GM12878 (cell line): Measurements from ENCODE around the gene SEMA4F.

Source experiments
- ASH2L ChIP-seq: fragments of 300-600, 200-600 bp; sonication (generic); IDR thresholded peaks from 2 replicates; pipeline ENCODE4 v1.6.1; 2017; ENCODE audit warnings: low read depth, mild to moderate bottlenecking, borderline replicate concordance
- CBFB ChIP-seq: IDR thresholded peaks from 2 replicates; pipeline ENCODE4 v1.6.1; 2016; ENCODE audit warnings: antibody characterized with exemption, low read depth
- POLR2AphosphoS5 ChIP-seq: IDR thresholded peaks from 2 replicates; pipeline ENCODE4 v1.6.1; 2011; ENCODE audit warnings: mild to moderate bottlenecking, low read length, inconsistent platforms
- RAD21 ChIP-seq: IDR thresholded peaks from 2 replicates; pipeline ENCODE4 v1.6.1; 2011; ENCODE audit warnings: mild to moderate bottlenecking, low read depth, low read length, moderate library complexity; ENCODE audit not compliant: insufficient read depth
- RUNX3 ChIP-seq: IDR thresholded peaks from 2 replicates; pipeline ENCODE4 v1.6.1; 2012; ENCODE audit warnings: low read length, inconsistent platforms
- SMC3 ChIP-seq: IDR thresholded peaks from 2 replicates; pipeline ENCODE4 v1.6.1; 2011; ENCODE audit warnings: low read length, improper control_type of control experiment, borderline replicate concordance
- TCF7 ChIP-seq: IDR thresholded peaks from 2 replicates; pipeline ENCODE4 v1.6.1; 2014; ENCODE audit warnings: antibody characterized with exemption, borderline replicate concordance
- ZNF622 ChIP-seq: fragments of 450-650 bp; IDR thresholded peaks from 2 replicates; pipeline ENCODE4 v1.6.1; 2017; ENCODE audit warnings: mild to moderate bottlenecking, inconsistent platforms
- TF ChIP-seq, protein P1 (sequence below), 3 experiments: IDR thresholded peaks in 2 of 3; conservative IDR thresholded peaks in 1 of 3; 2 replicates each; pipeline ENCODE4 v1.5.1; 2011; ENCODE audit warnings: low read depth in 3 of 3, low read length in 3 of 3, mild to moderate bottlenecking in 3 of 3, control low read depth in 2 of 3, moderate library complexity in 2 of 3, inconsistent platforms in 1 of 3, mixed read lengths in 1 of 3; ENCODE audit not compliant: control insufficient read depth in 2 of 3, insufficient read depth in 1 of 3; ENCODE audit errors: extremely low read depth in 1 of 3

DNA sequence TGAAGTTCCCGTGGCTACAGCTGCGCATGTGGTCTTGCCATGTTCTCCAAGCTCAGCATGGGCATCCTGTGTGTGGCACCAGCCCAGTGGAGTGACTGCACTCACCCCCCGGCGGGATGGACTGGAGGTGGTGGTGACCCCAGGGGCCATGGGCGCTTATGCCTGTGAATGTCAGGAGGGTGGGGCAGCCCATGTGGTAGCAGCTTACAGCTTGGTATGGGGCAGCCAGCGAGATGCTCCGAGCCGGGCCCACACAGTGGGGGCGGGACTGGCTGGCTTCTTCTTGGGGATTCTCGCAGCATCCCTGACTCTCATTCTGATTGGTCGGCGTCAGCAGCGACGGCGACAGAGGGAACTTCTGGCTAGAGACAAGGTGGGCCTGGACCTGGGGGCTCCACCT lies 25.6 kb downstream of the SEMA4F start:
- no peak for TF ChIP-seq POLR2AphosphoS5
- no peak for TF ChIP-seq ASH2L
- TF ChIP-seq, protein P1, sequence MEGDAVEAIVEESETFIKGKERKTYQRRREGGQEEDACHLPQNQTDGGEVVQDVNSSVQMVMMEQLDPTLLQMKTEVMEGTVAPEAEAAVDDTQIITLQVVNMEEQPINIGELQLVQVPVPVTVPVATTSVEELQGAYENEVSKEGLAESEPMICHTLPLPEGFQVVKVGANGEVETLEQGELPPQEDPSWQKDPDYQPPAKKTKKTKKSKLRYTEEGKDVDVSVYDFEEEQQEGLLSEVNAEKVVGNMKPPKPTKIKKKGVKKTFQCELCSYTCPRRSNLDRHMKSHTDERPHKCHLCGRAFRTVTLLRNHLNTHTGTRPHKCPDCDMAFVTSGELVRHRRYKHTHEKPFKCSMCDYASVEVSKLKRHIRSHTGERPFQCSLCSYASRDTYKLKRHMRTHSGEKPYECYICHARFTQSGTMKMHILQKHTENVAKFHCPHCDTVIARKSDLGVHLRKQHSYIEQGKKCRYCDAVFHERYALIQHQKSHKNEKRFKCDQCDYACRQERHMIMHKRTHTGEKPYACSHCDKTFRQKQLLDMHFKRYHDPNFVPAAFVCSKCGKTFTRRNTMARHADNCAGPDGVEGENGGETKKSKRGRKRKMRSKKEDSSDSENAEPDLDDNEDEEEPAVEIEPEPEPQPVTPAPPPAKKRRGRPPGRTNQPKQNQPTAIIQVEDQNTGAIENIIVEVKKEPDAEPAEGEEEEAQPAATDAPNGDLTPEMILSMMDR (IDR thresholded peaks at IDR 0.05 in 2 of 3, conservative IDR thresholded peaks at IDR 0.05 in 1 of 3; ENCODE audit: control insufficient read depth in 2 of 3, extremely low read depth in 1 of 3, insufficient read depth in 1 of 3, low read depth in 3 of 3, low read length in 3 of 3) = no peak
- TF ChIP-seq TCF7 = no peak
- no peak for TF ChIP-seq SMC3
- no peak for TF ChIP-seq RUNX3
- no peak for TF ChIP-seq CBFB
- no peak for TF ChIP-seq ZNF622
- TF ChIP-seq RAD21 = no peak
